K562 (cell line): ENCODE measurements around the gene POLD3. TPM values are rescaled to one million over a fixed set of nuclear protein-coding genes. Genes with fewer than 3 reads are reported as not detected.

Experiments used
- ATAC-seq: fragments of 200-7000 bp; cut with Tn5 transposase; 3 replicates; pipeline ENCODE4 v1.9.1; 2020; ENCODE audit warnings: moderate library complexity
- BruUV-seq: library from RNA; stranded (reverse); fragments of 400-500 nt; replicated peaks from 2 replicates; lab custom pipeline; 2021; lab: Mats Ljungman, UMichigan
- CTCF ChIA-PET: fragments of 300-600 bp; formaldehyde crosslinking; extraction: SDS; loops from one replicate; lab custom pipeline; 2021; ENCODE audit warnings: low intra/inter-chr PET ratio; lab: Yijun Ruan, JAX
- POLR2A ChIA-PET: fragments of 300-600, 350-650 bp; sonication (Branson Sonifier 250); formaldehyde crosslinking; extraction: SDS; loops from one replicate; lab custom pipeline; 2021; ENCODE audit warnings: antibody characterized with exemption, inconsistent platforms; lab: Yijun Ruan, JAX
- DNase-seq, 4 experiments: peaks; one replicate each; pipeline versions ENCODE4 v3.0.0 to v3.0.0-alpha.2; 2011 to 2018; ENCODE audit warnings: low spot score in 3 of 4, mixed read lengths in 3 of 4; ENCODE audit errors: extremely low read depth in 1 of 4
- FAIRE-seq: peaks from 2 replicates; lab custom pipeline; 2011; peaks lifted over from hg19 to GRCh38; lab: Jason Lieb, UNC
- H2AFZ ChIP-seq: 2 replicates; pipeline ENCODE4 v1.6.0; 2011; ENCODE audit warnings: low read depth, low read length, control low read depth, inconsistent platforms
- H3K27ac ChIP-seq: fragments of 200-600 bp; 3 replicates; pipeline ENCODE4 v1.8.0; 2011; ENCODE audit warnings: low read depth, mild to moderate bottlenecking, control low read depth, inconsistent platforms, low read length, moderate library complexity, mixed read lengths; ENCODE audit errors: extremely low read depth
- H3K27me3 ChIP-seq, 2 experiments: fragments of 300-600 bp in 1 of 2; 2 replicates in 1 of 2; 3 replicates in 1 of 2; pipeline versions ENCODE4 v1.6.0 to v1.8.0; 2011; ENCODE audit warnings: inconsistent platforms in 2 of 2, low read length in 2 of 2, mild to moderate bottlenecking in 1 of 2, mixed read lengths in 1 of 2, moderate library complexity in 1 of 2; ENCODE audit not compliant: control insufficient read depth in 2 of 2, insufficient read depth in 2 of 2
- H3K36me3 ChIP-seq: fragments of 300-600 bp; 3 replicates; pipeline ENCODE4 v1.8.0; 2011; ENCODE audit warnings: mild to moderate bottlenecking, low read length, inconsistent platforms; ENCODE audit not compliant: control insufficient read depth, insufficient read depth
- H3K4me1 ChIP-seq, 2 experiments: fragments of 200-600 bp in 1 of 2; replicated peaks in 1 of 2; 2 replicates in 1 of 2; 3 replicates in 1 of 2; pipeline versions ENCODE4 v1.5.1 to v1.8.0; 2011; ENCODE audit warnings: inconsistent platforms in 2 of 2, low read length in 2 of 2, mild to moderate bottlenecking in 1 of 2, mixed read lengths in 1 of 2, moderate library complexity in 1 of 2; ENCODE audit not compliant: control insufficient read depth in 2 of 2, insufficient read depth in 2 of 2
- H3K4me2 ChIP-seq: 2 replicates; pipeline ENCODE4 v1.6.1; 2011; ENCODE audit warnings: low read length, control low read depth, inconsistent platforms, mixed read lengths; ENCODE audit not compliant: insufficient read depth
- H3K4me3 ChIP-seq: fragments of 200-600 bp; sonication (generic), shearing (Covaris generic); 2 replicates; pipeline ENCODE4 v1.5.1; 2016; ENCODE audit warnings: control low read depth, inconsistent platforms
- H3K79me2 ChIP-seq: fragments of 200-600 bp; 3 replicates; pipeline ENCODE4 v1.8.0; 2011; ENCODE audit warnings: low read length, inconsistent platforms; ENCODE audit not compliant: control insufficient read depth, insufficient read depth
- H3K9ac ChIP-seq, 2 experiments: 2 replicates each; pipeline versions ENCODE4 v1.6.0 to v1.6.1; 2011; ENCODE audit warnings: low read depth in 2 of 2, low read length in 2 of 2, control low read depth in 1 of 2, inconsistent platforms in 1 of 2, mild to moderate bottlenecking in 1 of 2, mixed read lengths in 1 of 2; ENCODE audit not compliant: insufficient read depth in 1 of 2
- H3K9me1 ChIP-seq: one replicate; pipeline ENCODE4 v1.6.0; 2011; ENCODE audit warnings: inconsistent platforms, mild to moderate bottlenecking, low read length, moderate library complexity; ENCODE audit not compliant: control insufficient read depth, insufficient read depth
- H3K9me3 ChIP-seq: replicated peaks from 2 replicates; pipeline ENCODE4 v1.5.1; 2011; ENCODE audit warnings: low read depth, low read length, inconsistent platforms; ENCODE audit not compliant: control insufficient read depth, insufficient read depth
- H4K20me1 ChIP-seq: replicated peaks from 2 replicates; pipeline ENCODE4 v1.6.1; 2011; ENCODE audit warnings: low read length, inconsistent platforms, mixed read lengths; ENCODE audit not compliant: control insufficient read depth, insufficient read depth
- FOXM1 ChIP-seq, 2 experiments: fragments of 450-650 bp in 1 of 2; sonication (generic) in 1 of 2; formaldehyde crosslinking in 1 of 2; IDR thresholded peaks; 2 replicates each; pipeline versions ENCODE4 v1.6.1 to v1.9.0; 2017 to 2022; ENCODE audit warnings: low read depth in 2 of 2, mild to moderate bottlenecking in 2 of 2, missing genetic modification reagents in 1 of 2, moderate library complexity in 1 of 2
- FOXP1 ChIP-seq: sonication (generic); formaldehyde crosslinking; IDR thresholded peaks from 2 replicates; pipeline ENCODE4 v1.8.0; 2022; ENCODE audit warnings: mild to moderate bottlenecking, missing genetic modification reagents
- GTF2F1 ChIP-seq: IDR thresholded peaks from 2 replicates; pipeline ENCODE4 v1.6.1; 2011; ENCODE audit warnings: low read depth, low read length, improper control_type of control experiment
- ILK ChIP-seq: fragments of 450-650 bp; IDR thresholded peaks from 2 replicates; pipeline ENCODE4 v1.6.1; 2016; ENCODE audit warnings: missing genetic modification characterization, low read depth, mild to moderate bottlenecking, missing compliant biosample characterization, moderate library complexity, borderline replicate concordance
- NCOA2 ChIP-seq, 2 experiments: fragments of 450-650 bp; IDR thresholded peaks; 2 replicates each; pipeline ENCODE4 v1.6.1; 2018; ENCODE audit warnings: mild to moderate bottlenecking in 2 of 2, moderate library complexity in 1 of 2; ENCODE audit not compliant: partially characterized antibody in 2 of 2
- NFE2L1 ChIP-seq: fragments of 450-650 bp; IDR thresholded peaks from 2 replicates; pipeline ENCODE4 v1.6.1; 2016; ENCODE audit warnings: missing genetic modification characterization, low read depth, mild to moderate bottlenecking, missing compliant biosample characterization, moderate library complexity, borderline replicate concordance
- STAT5B ChIP-seq: fragments of 250-450 bp; sonication (Bioruptor Pico); IDR thresholded peaks from 2 replicates; pipeline ENCODE4 v1.8.0; 2021; ENCODE audit warnings: mild to moderate bottlenecking, inconsistent platforms
- SUPT5H ChIP-seq: fragments of 450-650 bp; IDR thresholded peaks from 2 replicates; pipeline ENCODE4 v1.6.1; 2016
- TFAM ChIP-seq: fragments of 250-450 bp; sonication (Bioruptor Pico); conservative IDR thresholded peaks from 2 replicates; pipeline ENCODE4 v1.5.0; 2021; ENCODE audit warnings: mild to moderate bottlenecking, moderate library complexity
- TRIM28 ChIP-seq: fragments of 450-650 bp; IDR thresholded peaks from 2 replicates; pipeline ENCODE4 v1.6.1; 2017
- ZNF324 ChIP-seq: fragments of 250-450 bp; sonication (Bioruptor Pico); IDR thresholded peaks from 2 replicates; pipeline ENCODE4 v1.4.0; 2020; ENCODE audit warnings: mild to moderate bottlenecking
- WGBS: fragments of 100-300 bp; shearing (Covaris generic); methylation state at CpG from one replicate; pipeline ENCODE4 v1.1.6; 2016; ENCODE audit warnings: low coverage, mixed read lengths; ENCODE audit not compliant: insufficient coverage; ENCODE audit errors: missing lambda C conversion rate; 5-methylcytosine and 5-hydroxymethylcytosine counted together
- in situ Hi-C: fragments of 300-500 bp; cut with MboI; formaldehyde crosslinking; loops from 4 replicates; pipeline ENCODE4 v1.15.0; 2018; ENCODE audit warnings: inconsistent platforms, mixed read lengths
- intact Hi-C: fragments of 100-400 bp; cut with micrococcal nuclease; formaldehyde crosslinking; loops from 2 replicates; pipeline ENCODE4 v1.14.2; 2022
- polyA plus RNA-seq, 8 experiments: library from polyadenylated mRNA; depleted of rRNA in 4 of 8; stranded (reverse) in 5 of 8; unstranded in 3 of 8; fragments of >200 nt; fragmentation: Nextera tagmentation in 2 of 8; fragmentation: Illumina TruSeq in 1 of 8; extraction: Ambion mirVana in 2 of 8; extraction: Trizol in 1 of 8; gene quantifications; 2 replicates each; pipeline versions ENCODE4 v1.2.1 to v1.2.3, GENCODE V29; 2011 to 2014; ENCODE audit warnings: inconsistent platforms in 1 of 8, missing spikeins in 1 of 8
- total RNA-seq, 7 experiments: library from RNA; depleted of rRNA in 6 of 7; stranded (reverse); fragments of >200 nt in 6 of 7; fragmentation: Illumina TruSeq in 2 of 7; extraction: Trizol in 2 of 7; gene quantifications; 2 replicates each; pipeline versions ENCODE4 v1.2.1 to v1.2.3, GENCODE V29; 2011 to 2021; ENCODE audit warnings: low replicate concordance in 1 of 7
- TF ChIP-seq, protein P1 (sequence below): fragments of 450-650 bp; IDR thresholded peaks from 2 replicates; pipeline ENCODE4 v1.6.1; 2016; ENCODE audit warnings: mild to moderate bottlenecking
- TF ChIP-seq, protein P2 (sequence below): sonication (generic); formaldehyde crosslinking; IDR thresholded peaks from 2 replicates; pipeline ENCODE4 v1.8.0; 2022; ENCODE audit warnings: missing genetic modification reagents, mild to moderate bottlenecking, moderate library complexity, borderline replicate concordance
- TF ChIP-seq, protein P3 (sequence below): fragments of 250-450 bp; sonication (Bioruptor Pico); IDR thresholded peaks from 2 replicates; pipeline ENCODE4 v1.5.0; 2021; ENCODE audit warnings: mild to moderate bottlenecking, moderate library complexity
- TF ChIP-seq, protein P4 (sequence below): fragments of 450-650 bp; conservative IDR thresholded peaks from 2 replicates; pipeline ENCODE4 v1.6.1; 2016; ENCODE audit warnings: missing genetic modification characterization, low read depth, mild to moderate bottlenecking, control low read depth, missing compliant biosample characterization

The POLD3 gene
- total and polyA plus RNA-seq, 9 of the 15 experiments (the other 6 are each of a cell fraction or from before 2014, with no cell fraction given), result 10.6 to 40.1 (median 24.6) TPM

DNA sequence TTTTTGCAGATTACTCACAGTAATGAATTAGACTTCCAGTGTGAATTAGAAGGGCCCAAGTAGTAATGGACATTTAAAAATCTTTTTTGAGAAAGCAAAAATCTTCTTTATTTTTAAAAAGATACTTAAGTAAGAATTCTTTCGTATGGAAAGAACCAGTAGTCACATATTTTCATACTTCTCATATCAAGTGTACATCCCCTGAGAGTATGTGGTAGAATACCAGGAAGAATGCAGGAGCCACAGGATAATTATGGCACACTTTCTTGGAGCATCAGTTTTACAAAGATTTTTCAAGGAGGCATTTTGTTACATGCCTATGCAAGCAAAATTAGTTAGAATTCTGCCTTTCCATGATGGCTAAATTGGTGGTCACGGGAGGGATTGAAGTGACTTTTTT is 28.1 kb downstream of the POLD3 start:
- no peak overlapping the region for H2AFZ ChIP-seq
- H3K79me2 ChIP-seq, result no peaks in the 10 kb centered on the region
- 78% methylated on average over 2 of the region's 2 CpGs for WGBS
- no peaks in the 10 kb centered on the region; a peak in 1 of 5 replicates for H3K4me1 ChIP-seq
- H3K27ac ChIP-seq, result no peak overlapping the region
- FAIRE-seq, result no peak
- H3K4me2 ChIP-seq, result no peak overlapping the region
- H4K20me1 ChIP-seq, result no peaks in the 10 kb centered on the region
- no peaks in the 10 kb centered on the region for H3K27me3 ChIP-seq
- intact Hi-C loops, result no loop called here
- no peak for DNase-seq
- ATAC-seq, result no peak
- in situ Hi-C loops, result no loop called here
- peaks cover 45% of the 10 kb centered on the region for H3K36me3 ChIP-seq
- H3K4me3 ChIP-seq, result no peak overlapping the region
- H3K9me1 ChIP-seq, result no peaks in the 10 kb centered on the region
- no peak overlapping the region for H3K9ac ChIP-seq
- H3K9me3 ChIP-seq, result no peaks in the 10 kb centered on the region
- CTCF ChIA-PET, result interaction anchor here (0.7 kb wide), 1 partner anchor 619 kb away, joined by 4 read pairs; no protein-coding TSS in a partner anchor
- POLR2A ChIA-PET, result no interaction called here
- BruUV-seq, result no TSS peak
- TF ChIP-seq FOXP1 (no peak), ILK (tag) (no peak), NFE2L1 (tag) (no peak), NCOA2 (IDR thresholded peaks at IDR 0.05; ENCODE audit: partially characterized antibody in 2 of 2) (no peak), FOXM1 (IDR thresholded peaks at IDR 0.05; ENCODE audit: low read depth) (no peak), FOXM1 (CRISPR knock-in tag; IDR thresholded peaks at IDR 0.05; ENCODE audit: low read depth) (no peak), STAT5B (CRISPR knock-in tag) (no peak), TRIM28 (no peak), TFAM (CRISPR knock-in tag) (no peak), ZNF324 (no peak), SUPT5H (no peak), GTF2F1 (no peak)
- TF ChIP-seq, protein P1, sequence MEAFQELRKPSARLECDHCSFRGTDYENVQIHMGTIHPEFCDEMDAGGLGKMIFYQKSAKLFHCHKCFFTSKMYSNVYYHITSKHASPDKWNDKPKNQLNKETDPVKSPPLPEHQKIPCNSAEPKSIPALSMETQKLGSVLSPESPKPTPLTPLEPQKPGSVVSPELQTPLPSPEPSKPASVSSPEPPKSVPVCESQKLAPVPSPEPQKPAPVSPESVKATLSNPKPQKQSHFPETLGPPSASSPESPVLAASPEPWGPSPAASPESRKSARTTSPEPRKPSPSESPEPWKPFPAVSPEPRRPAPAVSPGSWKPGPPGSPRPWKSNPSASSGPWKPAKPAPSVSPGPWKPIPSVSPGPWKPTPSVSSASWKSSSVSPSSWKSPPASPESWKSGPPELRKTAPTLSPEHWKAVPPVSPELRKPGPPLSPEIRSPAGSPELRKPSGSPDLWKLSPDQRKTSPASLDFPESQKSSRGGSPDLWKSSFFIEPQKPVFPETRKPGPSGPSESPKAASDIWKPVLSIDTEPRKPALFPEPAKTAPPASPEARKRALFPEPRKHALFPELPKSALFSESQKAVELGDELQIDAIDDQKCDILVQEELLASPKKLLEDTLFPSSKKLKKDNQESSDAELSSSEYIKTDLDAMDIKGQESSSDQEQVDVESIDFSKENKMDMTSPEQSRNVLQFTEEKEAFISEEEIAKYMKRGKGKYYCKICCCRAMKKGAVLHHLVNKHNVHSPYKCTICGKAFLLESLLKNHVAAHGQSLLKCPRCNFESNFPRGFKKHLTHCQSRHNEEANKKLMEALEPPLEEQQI, result no peak
- TF ChIP-seq, protein P2, sequence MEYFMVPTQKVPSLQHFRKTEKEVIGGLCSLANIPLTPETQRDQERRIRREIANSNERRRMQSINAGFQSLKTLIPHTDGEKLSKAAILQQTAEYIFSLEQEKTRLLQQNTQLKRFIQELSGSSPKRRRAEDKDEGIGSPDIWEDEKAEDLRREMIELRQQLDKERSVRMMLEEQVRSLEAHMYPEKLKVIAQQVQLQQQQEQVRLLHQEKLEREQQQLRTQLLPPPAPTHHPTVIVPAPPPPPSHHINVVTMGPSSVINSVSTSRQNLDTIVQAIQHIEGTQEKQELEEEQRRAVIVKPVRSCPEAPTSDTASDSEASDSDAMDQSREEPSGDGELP (CRISPR knock-in tag), result no peak
- TF ChIP-seq, protein P3, sequence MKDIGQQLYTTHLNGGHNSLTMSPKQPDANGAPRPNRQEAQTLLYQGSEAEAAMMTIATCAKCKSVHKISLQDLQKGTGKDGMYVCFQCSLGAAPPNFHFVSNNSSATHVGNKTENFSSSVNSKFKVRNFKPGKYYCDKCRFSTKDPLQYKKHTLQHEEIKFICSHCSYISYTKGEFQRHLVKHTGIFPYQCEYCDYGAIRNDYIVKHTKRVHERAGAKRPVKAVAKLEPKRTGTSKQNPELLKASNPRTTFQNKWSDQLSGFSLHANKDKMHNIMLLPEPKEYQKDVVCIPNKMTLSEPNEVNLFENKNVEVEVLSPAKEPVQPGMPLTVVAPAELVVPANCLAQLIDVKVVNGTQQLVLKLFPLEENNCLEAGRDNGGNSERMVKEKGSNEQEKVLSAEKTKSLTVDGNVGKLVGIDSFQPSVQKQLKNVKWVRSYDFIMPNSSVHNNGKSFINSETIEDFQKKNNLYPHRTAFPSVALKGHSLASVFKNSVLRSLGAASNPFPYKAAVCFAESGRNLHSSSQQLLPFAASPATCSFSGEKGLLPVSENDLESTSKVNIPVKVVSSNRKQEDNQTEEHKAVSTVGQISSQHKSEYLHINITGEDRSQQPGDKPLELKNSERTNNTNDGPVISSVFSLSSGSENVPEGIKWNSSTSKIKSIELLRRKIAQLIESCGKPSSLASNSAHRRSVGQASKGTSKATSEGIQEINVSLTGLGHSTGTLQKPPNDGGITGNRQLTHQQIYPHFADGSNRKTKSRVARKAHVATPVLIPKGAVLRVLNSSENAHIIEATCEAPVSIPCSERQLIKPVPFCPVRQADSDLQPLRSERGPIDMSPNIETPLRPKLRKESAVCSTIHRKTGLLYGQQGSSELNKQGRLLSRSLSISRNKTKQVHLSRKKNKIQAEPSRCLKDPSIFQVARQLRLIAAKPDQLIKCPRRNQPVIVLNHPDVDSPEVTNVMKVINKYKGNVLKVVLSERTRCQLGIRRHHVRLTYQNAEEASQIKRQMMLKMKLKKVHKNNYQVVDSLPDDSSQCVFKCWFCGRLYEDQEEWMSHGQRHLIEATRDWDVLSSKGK, result no peak
- TF ChIP-seq, protein P4, sequence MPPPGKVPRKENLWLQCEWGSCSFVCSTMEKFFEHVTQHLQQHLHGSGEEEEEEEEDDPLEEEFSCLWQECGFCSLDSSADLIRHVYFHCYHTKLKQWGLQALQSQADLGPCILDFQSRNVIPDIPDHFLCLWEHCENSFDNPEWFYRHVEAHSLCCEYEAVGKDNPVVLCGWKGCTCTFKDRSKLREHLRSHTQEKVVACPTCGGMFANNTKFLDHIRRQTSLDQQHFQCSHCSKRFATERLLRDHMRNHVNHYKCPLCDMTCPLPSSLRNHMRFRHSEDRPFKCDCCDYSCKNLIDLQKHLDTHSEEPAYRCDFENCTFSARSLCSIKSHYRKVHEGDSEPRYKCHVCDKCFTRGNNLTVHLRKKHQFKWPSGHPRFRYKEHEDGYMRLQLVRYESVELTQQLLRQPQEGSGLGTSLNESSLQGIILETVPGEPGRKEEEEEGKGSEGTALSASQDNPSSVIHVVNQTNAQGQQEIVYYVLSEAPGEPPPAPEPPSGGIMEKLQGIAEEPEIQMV, result no peak
